Endodermal cell (in vitro differentiated cells): Measurements from ENCODE around the gene ACOT4. TPM values are rescaled to one million over a fixed set of nuclear protein-coding genes. Genes with fewer than 3 reads are reported as not detected.
"Not testable (repeated sequence)": the region's sequence is repeated elsewhere in the genome, so short reads cannot be mapped to it uniquely, and the experiment has no call there.

Source experiments
- DNase-seq: peaks from one replicate; pipeline ENCODE4 v3.0.0-alpha.2; 2017
- H3K27ac ChIP-seq: 2 replicates; pipeline ENCODE4 v1.5.1; 2013; ENCODE audit warnings: mild to moderate bottlenecking, low read depth, low read length, moderate library complexity
- H3K27me3 ChIP-seq: 2 replicates; pipeline ENCODE4 v1.6.1; 2013; ENCODE audit warnings: mild to moderate bottlenecking, low read length, moderate library complexity; ENCODE audit not compliant: insufficient read depth, control insufficient read depth, poor library complexity, severe bottlenecking
- H3K36me3 ChIP-seq: 2 replicates; pipeline ENCODE4 v1.7.0; 2013; ENCODE audit warnings: mild to moderate bottlenecking, low read length, moderate library complexity; ENCODE audit not compliant: control insufficient read depth, insufficient read depth
- H3K4me1 ChIP-seq: one replicate; pipeline ENCODE4 v1.7.0; 2013; ENCODE audit warnings: low read length; ENCODE audit not compliant: control insufficient read depth, insufficient read depth
- H3K4me3 ChIP-seq: 2 replicates; pipeline ENCODE4 v1.5.1; 2013; ENCODE audit warnings: mild to moderate bottlenecking, low read length, moderate library complexity
- H3K9ac ChIP-seq: 2 replicates; pipeline ENCODE4 v1.6.1; 2013; ENCODE audit warnings: mild to moderate bottlenecking, low read length, moderate library complexity; ENCODE audit not compliant: poor library complexity, severe bottlenecking; ENCODE audit errors: extremely low read depth
- H3K9me3 ChIP-seq: 2 replicates; pipeline ENCODE4 v1.6.1; 2013; ENCODE audit warnings: mild to moderate bottlenecking, low read length, moderate library complexity; ENCODE audit not compliant: control insufficient read depth
- H3K27ac Mint-ChIP-seq: 2 replicates; pipeline ENCODE4 v1.8.0; 2020; ENCODE audit warnings: mixed read lengths
- H3K27me3 Mint-ChIP-seq: 2 replicates; pipeline ENCODE4 v1.8.0; 2021; ENCODE audit warnings: mild to moderate bottlenecking, mixed read lengths; ENCODE audit not compliant: insufficient read depth
- H3K36me3 Mint-ChIP-seq: 2 replicates; pipeline ENCODE4 v1.8.0; 2020; ENCODE audit warnings: low read depth, mixed read lengths
- H3K4me1 Mint-ChIP-seq: 2 replicates; pipeline ENCODE4 v1.8.0; 2020; ENCODE audit warnings: mixed read lengths
- H3K4me3 Mint-ChIP-seq: 2 replicates; pipeline ENCODE4 v1.8.0; 2020; ENCODE audit warnings: mild to moderate bottlenecking, moderate library complexity, mixed read lengths
- H3K9me3 Mint-ChIP-seq: 2 replicates; pipeline ENCODE4 v1.8.0; 2020; ENCODE audit warnings: mild to moderate bottlenecking, mixed read lengths
- WGBS, 2 experiments: methylation state at CpG; one replicate each; pipeline versions ENCODE4 v1.1.5 to v1.1.7; 2013; ENCODE audit warnings: missing lambda C conversion rate in 2 of 2, mixed read lengths in 1 of 2; ENCODE audit not compliant: insufficient coverage in 1 of 2, insufficient read length in 1 of 2; 5-methylcytosine and 5-hydroxymethylcytosine counted together
- total RNA-seq, 2 donors: library from RNA; stranded (reverse); fragmentation: NEBNext Ultra II Directional in 1 of 2; extraction: Animal tissue kit (Norgen Biotek cat#: 25700) in 1 of 2; gene quantifications; 2 replicates in 1 of 2; 3 replicates in 1 of 2; pipeline ENCODE4 v1.2.1, GENCODE V29; 2021
- TF ChIP-seq, protein P1 (sequence below): fragments of 200-600 bp; sonication (generic); conservative IDR thresholded peaks from 2 replicates; pipeline ENCODE4 v1.5.0; 2021; ENCODE audit warnings: antibody characterized with exemption, mild to moderate bottlenecking

ACOT4 gene
- total RNA-seq, 2 donors from 2014 or later, result 0.97 to 2.0 TPM

DNA sequence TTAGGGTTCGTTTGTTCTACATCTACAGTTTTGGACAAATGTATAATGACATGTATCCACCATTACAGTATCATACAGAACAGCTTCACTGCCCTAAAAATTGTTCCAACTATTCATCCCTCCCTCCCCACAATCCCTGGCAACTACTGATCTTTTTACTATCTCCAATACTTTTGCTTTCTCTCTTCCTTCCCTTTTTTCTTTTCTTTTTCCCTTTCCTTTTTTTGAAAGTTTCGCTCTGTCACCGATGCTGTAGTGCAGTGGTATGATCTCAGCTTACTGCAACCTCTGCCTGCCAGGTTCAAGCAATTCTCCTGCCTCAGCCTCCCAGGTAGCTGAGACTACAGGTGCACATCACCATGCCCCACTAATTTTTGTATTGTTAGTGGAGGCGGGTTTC lies 2.6 kb upstream of the ACOT4 start:
- Mint-ChIP-seq H3K27me3 (peaks cover 24% of the 10 kb centered on the region), H3K36me3 (no peaks in the 10 kb centered on the region), H3K4me3 (no peak overlapping the region), H3K27ac (no peak overlapping the region), H3K9me3 (peaks cover 9% of the 10 kb centered on the region), H3K4me1 (no peaks in the 10 kb centered on the region)
- TF ChIP-seq, protein P1, sequence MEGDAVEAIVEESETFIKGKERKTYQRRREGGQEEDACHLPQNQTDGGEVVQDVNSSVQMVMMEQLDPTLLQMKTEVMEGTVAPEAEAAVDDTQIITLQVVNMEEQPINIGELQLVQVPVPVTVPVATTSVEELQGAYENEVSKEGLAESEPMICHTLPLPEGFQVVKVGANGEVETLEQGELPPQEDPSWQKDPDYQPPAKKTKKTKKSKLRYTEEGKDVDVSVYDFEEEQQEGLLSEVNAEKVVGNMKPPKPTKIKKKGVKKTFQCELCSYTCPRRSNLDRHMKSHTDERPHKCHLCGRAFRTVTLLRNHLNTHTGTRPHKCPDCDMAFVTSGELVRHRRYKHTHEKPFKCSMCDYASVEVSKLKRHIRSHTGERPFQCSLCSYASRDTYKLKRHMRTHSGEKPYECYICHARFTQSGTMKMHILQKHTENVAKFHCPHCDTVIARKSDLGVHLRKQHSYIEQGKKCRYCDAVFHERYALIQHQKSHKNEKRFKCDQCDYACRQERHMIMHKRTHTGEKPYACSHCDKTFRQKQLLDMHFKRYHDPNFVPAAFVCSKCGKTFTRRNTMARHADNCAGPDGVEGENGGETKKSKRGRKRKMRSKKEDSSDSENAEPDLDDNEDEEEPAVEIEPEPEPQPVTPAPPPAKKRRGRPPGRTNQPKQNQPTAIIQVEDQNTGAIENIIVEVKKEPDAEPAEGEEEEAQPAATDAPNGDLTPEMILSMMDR, result no peak
- Histone ChIP-seq H3K36me3 (no peaks in the 10 kb centered on the region), H3K27ac (no peak overlapping the region), H3K9ac (no peak overlapping the region), H3K9me3 (no peaks in the 10 kb centered on the region), H3K4me1 (no peaks in the 10 kb centered on the region), H3K27me3 (peaks cover 20% of the 10 kb centered on the region), H3K4me3 (no peak overlapping the region)
- 88 to 98% methylated on average over 4 of the region's 4 CpGs for WGBS, 2 experiments
- DNase-seq, result no peak

DNA sequence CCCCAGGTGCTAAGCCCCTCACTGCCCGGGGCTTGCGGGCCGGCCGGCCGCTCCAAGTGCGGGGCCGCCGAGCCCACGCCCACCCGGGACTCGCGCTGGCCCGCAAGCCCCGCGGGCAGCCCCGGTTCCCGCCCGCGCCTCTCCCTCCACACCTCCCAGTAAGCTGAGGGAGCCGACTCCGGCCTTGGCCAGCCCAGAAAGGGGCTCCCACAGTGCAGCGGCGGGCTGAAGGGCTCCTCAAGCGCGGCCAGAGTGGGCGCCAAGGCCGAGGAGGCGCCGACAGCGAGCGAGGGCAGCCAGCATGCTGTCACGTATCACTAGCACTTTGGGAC lies 1.0 kb upstream of the ACOT4 start:
- not testable (repeated sequence) for H3K9me3 ChIP-seq, H3K27ac ChIP-seq, H3K36me3 Mint-ChIP-seq, H3K4me3 Mint-ChIP-seq, H3K4me3 ChIP-seq, H3K4me1 Mint-ChIP-seq, H3K27ac Mint-ChIP-seq, DNase-seq, H3K36me3 ChIP-seq, H3K9ac ChIP-seq, H3K4me1 ChIP-seq, H3K9me3 Mint-ChIP-seq
- H3K27me3 ChIP-seq, result peaks cover 20% of the 10 kb centered on the region
- H3K27me3 Mint-ChIP-seq, result peaks cover 24% of the 10 kb centered on the region
- WGBS, 2 experiments, result 90 to 97% methylated on average over 15 to 32 of the region's 32 CpGs

DNA sequence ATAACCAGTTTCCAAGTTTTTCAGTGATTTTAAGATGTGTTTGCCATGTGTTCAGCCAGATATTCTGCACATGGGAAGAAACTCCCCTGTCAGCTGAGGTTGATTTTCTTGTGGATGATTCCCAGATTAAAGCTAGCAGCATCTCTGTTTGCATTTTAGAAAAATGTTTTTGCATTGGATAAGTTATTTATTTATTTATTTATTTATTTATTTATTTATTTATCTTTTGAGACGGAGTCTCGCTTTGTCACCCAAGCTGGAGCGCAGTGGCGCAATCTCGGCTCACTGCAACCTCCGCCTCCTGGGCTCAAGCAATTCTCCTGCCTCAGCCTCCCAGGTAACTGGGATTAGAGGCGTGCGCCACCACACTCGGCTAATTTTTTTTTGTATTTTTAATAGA lies 2.8 kb downstream of the ACOT4 start:
- WGBS, 2 experiments, result 98 to 100% methylated on average over 3 to 9 of the region's 9 CpGs
- TF ChIP-seq, protein P1, result no peak
- Mint-ChIP-seq H3K27me3 (peaks cover 22% of the 10 kb centered on the region), H3K4me3 (no peak overlapping the region), H3K27ac (no peak overlapping the region), H3K9me3 (peaks cover 9% of the 10 kb centered on the region), H3K36me3 (peaks cover 1% of the 10 kb centered on the region), H3K4me1 (no peaks in the 10 kb centered on the region)
- H3K4me1 ChIP-seq, result no peaks in the 10 kb centered on the region
- H3K36me3 ChIP-seq, result no peaks in the 10 kb centered on the region
- H3K9ac ChIP-seq, result no peak overlapping the region
- DNase-seq, result no peak
- H3K4me3 ChIP-seq, result no peak overlapping the region
- no peaks in the 10 kb centered on the region for H3K9me3 ChIP-seq
- peaks cover 20% of the 10 kb centered on the region for H3K27me3 ChIP-seq
- no peak overlapping the region for H3K27ac ChIP-seq

DNA sequence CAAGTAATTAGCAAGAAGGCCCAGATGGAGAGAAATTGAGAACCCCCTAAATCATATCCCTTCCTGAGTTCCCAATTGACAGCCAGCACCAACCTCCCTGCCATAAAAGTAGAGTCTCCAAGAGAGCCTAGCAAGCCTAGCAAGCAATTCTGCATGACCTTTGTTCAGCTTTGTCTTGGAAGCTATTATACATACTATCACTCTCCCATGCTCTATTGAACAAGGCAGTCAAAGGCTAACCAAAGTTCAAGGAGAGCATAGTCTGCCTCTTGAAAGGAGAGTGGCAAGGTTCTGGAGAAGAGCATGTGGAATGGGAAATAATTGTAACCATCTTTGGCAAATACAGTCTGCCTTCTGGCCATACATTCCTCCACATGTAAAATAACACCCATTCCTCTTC lies 7.8 kb downstream of the ACOT4 start:
- Histone ChIP-seq H3K36me3 (no peaks in the 10 kb centered on the region), H3K27me3 (no peaks in the 10 kb centered on the region), H3K4me1 (no peaks in the 10 kb centered on the region), H3K27ac (no peak overlapping the region), H3K4me3 (no peak overlapping the region), H3K9ac (no peak overlapping the region), H3K9me3 (no peaks in the 10 kb centered on the region)
- Mint-ChIP-seq H3K9me3 (peaks cover 4% of the 10 kb centered on the region), H3K4me3 (no peak overlapping the region), H3K27me3 (no peaks in the 10 kb centered on the region), H3K36me3 (peaks cover 1% of the 10 kb centered on the region), H3K4me1 (no peaks in the 10 kb centered on the region), H3K27ac (no peak overlapping the region)
- TF ChIP-seq, protein P1, result no peak
- DNase-seq, result no peak
